Measurements from ENCODE around the gene STAMBP.

DNA sequence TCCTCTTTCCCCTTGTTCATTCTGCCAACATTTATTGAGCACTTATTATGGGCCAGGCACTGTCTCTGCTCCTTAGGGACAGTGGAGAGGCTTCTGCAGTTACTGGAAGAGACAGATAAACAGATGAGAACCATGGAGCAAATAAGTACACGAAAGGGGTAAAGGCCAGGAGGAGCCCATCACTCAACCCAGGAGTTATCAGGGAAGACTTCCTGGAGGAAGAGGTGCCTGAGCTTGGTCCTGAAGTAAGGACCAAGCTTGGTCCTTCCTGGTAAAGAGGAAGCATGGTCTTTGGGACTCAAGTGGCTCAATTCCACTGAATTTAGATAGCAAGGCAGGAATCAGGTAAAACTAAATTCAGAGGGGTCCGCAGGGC lies 65.7 kb downstream of the STAMBP start:
- TF ChIP-seq, protein P1, sequence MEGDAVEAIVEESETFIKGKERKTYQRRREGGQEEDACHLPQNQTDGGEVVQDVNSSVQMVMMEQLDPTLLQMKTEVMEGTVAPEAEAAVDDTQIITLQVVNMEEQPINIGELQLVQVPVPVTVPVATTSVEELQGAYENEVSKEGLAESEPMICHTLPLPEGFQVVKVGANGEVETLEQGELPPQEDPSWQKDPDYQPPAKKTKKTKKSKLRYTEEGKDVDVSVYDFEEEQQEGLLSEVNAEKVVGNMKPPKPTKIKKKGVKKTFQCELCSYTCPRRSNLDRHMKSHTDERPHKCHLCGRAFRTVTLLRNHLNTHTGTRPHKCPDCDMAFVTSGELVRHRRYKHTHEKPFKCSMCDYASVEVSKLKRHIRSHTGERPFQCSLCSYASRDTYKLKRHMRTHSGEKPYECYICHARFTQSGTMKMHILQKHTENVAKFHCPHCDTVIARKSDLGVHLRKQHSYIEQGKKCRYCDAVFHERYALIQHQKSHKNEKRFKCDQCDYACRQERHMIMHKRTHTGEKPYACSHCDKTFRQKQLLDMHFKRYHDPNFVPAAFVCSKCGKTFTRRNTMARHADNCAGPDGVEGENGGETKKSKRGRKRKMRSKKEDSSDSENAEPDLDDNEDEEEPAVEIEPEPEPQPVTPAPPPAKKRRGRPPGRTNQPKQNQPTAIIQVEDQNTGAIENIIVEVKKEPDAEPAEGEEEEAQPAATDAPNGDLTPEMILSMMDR (IDR thresholded peaks at IDR 0.05; ENCODE audit: low read depth, low read length, poor library complexity, severe bottlenecking) = no peak
- no peak for TF ChIP-seq EZH2phosphoT487 (IDR thresholded peaks at IDR 0.05; ENCODE audit: borderline replicate concordance, low read length)

Data from DOHH2 (cell line).